Kidney (tissue), 14 donors: ENCODE measurements around the gene CFAP20DC. TPM values are rescaled to one million over a fixed set of nuclear protein-coding genes. Genes with fewer than 3 reads are reported as not detected.
"Not testable (repeated sequence)": the region's sequence is repeated elsewhere in the genome, so short reads cannot be mapped to it uniquely, and the experiment has no call there.

ENCODE experiments used
- DNase-seq, 5 donors: peaks; one replicate each; pipeline ENCODE4 v3.0.0-alpha.2; 2013 to 2020
- FAIRE-seq: peaks from 2 replicates; lab custom pipeline; 2012; peaks lifted over from hg19 to GRCh38; lab: Jason Lieb, UNC
- H3K27ac ChIP-seq, 2 donors: one replicate each; pipeline ENCODE4 v1.7.0; 2013; ENCODE audit warnings: low read depth in 2 of 2, low read length in 2 of 2, inconsistent platforms in 1 of 2
- H3K27me3 ChIP-seq: one replicate; pipeline ENCODE4 v1.7.1; 2013; ENCODE audit warnings: low read length, inconsistent platforms; ENCODE audit not compliant: control insufficient read depth, insufficient read depth
- H3K36me3 ChIP-seq, 3 donors: one replicate each; pipeline versions ENCODE4 v1.7.0 to v1.7.1; 2013; ENCODE audit warnings: low read length in 3 of 3, control low read depth in 1 of 3, inconsistent platforms in 1 of 3; ENCODE audit not compliant: insufficient read depth in 3 of 3, control insufficient read depth in 2 of 3
- H3K4me1 ChIP-seq, 3 donors: one replicate each; pipeline versions ENCODE4 v1.7.0 to v1.7.1; 2013; ENCODE audit warnings: low read length in 3 of 3, inconsistent platforms in 1 of 3, low read depth in 1 of 3; ENCODE audit not compliant: control insufficient read depth in 2 of 3, insufficient read depth in 2 of 3
- H3K4me3 ChIP-seq, 3 donors: one replicate each; pipeline versions ENCODE4 v1.7.0 to v1.8.1; 2013; ENCODE audit warnings: low read length in 3 of 3, control low read depth in 1 of 3, inconsistent platforms in 1 of 3
- H3K9ac ChIP-seq, 3 donors: one replicate each; pipeline versions ENCODE4 v1.7.0 to v1.7.1; 2013; ENCODE audit warnings: low read length in 3 of 3, control low read depth in 1 of 3, inconsistent platforms in 1 of 3
- H3K9me3 ChIP-seq, 3 donors: one replicate each; pipeline versions ENCODE4 v1.7.0 to v1.7.1; 2013; ENCODE audit warnings: low read length in 3 of 3, control low read depth in 1 of 3, inconsistent platforms in 1 of 3; ENCODE audit not compliant: control insufficient read depth in 2 of 3, insufficient read depth in 1 of 3
- CTCF ChIP-seq: IDR thresholded peaks from 3 replicates; pipeline ENCODE4 v1.5.1; 2012; ENCODE audit warnings: mild to moderate bottlenecking, moderate library complexity, borderline replicate concordance; ENCODE audit not compliant: insufficient read depth; ENCODE audit errors: extremely low read depth
- intact Hi-C: fragments of 100-400 bp; cut with DNase I; formaldehyde crosslinking; loops from one replicate; pipeline ENCODE4 v1.11.1; 2022
- polyA plus RNA-seq: library from polyadenylated mRNA; stranded (reverse); fragments of 350-450 nt; fragmentation: Illumina TruSeq; extraction: RNeasy Lipid Tissue Mini Kit (QIAGEN cat#74804); gene quantifications from one replicate; pipeline ENCODE4 v1.2.3, GENCODE V29; 2014; ENCODE audit warnings: low read depth, low replicate concordance; ENCODE audit not compliant: insufficient read depth
- total RNA-seq: library from RNA; stranded (reverse); fragmentation: NEBNext Ultra II Directional; extraction: Animal tissue kit (Norgen Biotek cat#: 25700); gene quantifications from one replicate; pipeline ENCODE4 v1.2.1, GENCODE V29; 2021
- donor health status: control.
- donor health status: control.
- donor health status: control.
- donor health status: control.
- donor health status: control.
- donor health status: DM: yes; HTN: yes; CAD: no.
- donor health status: Normal renal cell carcinoma (clear cell type).

CFAP20DC gene
- total and polyA plus RNA-seq, 2 donors from 2014 or later = 0.73 to 3.2 TPM

GRCh38 chr3:58719684-58720083 lies 330.1 kb downstream of the CFAP20DC start:
- no peak for DNase-seq

GRCh38 chr3:58713715-58714401 lies 336.0 kb downstream of the CFAP20DC start:
- H3K4me3 ChIP-seq = no peak overlapping the region
- no peaks in the 10 kb centered on the region for H3K27me3 ChIP-seq
- intact Hi-C loops = no loop called here
- no peak overlapping the region for H3K27ac ChIP-seq
- no peaks in the 10 kb centered on the region for H3K36me3 ChIP-seq
- no peak for FAIRE-seq
- no peak overlapping the region for H3K9ac ChIP-seq
- H3K9me3 ChIP-seq = no peaks in the 10 kb centered on the region
- no peak for DNase-seq
- no peaks in the 10 kb centered on the region for H3K4me1 ChIP-seq
- TF ChIP-seq CTCF = no peak

More at GRCh38 chr3:58719684-58720083, 330.1 kb downstream of the CFAP20DC start:
- H3K36me3 ChIP-seq = no peaks in the 10 kb centered on the region
- FAIRE-seq = no peak
- no peak overlapping the region for H3K9ac ChIP-seq
- H3K27me3 ChIP-seq = no peaks in the 10 kb centered on the region
- H3K4me3 ChIP-seq = no peak overlapping the region
- no peak overlapping the region for H3K27ac ChIP-seq
- intact Hi-C loops = no loop called here
- no peaks in the 10 kb centered on the region for H3K4me1 ChIP-seq
- TF ChIP-seq CTCF = no peak
- H3K9me3 ChIP-seq = no peaks in the 10 kb centered on the region

DNA sequence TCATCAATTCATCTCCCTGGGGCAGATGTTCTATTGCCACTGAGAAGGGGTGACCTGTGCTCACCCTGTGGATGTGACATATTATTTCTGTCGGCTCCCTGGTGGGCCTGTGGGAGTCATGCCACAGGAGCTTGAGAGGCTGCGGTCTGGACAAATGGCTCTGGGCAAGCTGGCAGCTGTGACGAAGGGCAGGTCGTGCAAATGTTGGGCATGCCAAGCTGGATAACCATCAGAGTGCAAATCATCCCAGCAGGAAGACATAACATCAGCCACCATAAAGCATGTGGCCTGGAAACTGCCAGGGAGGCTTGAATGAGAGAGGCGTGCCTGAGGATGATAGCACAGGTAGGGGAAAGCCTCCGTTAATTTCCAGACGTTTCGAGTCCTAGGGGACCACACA lies 338.0 kb downstream of the CFAP20DC start:
- FAIRE-seq = no peak

DNA sequence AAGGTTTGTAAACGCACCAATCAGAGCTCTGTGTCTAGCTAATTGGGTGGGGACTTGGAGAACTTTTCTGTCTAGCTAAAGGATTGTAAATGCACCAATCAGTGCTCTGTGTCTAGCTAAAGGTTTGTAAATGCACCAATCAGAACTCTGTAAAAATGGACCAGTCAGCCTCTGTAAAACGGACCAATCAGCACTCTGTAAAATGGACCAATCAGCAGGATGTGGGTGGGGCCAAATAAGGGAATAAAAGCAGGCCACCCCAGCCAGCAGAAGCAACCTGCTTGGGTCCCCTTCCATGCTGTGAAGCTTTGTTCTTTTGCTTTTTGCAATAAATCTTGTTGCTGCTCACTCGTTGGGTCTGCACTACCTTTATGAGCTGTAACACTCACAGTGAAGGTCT lies 340.8 kb downstream of the CFAP20DC start:
- H3K36me3 ChIP-seq, H3K27me3 ChIP-seq, H3K27ac ChIP-seq, H3K9me3 ChIP-seq, intact Hi-C loops, H3K9ac ChIP-seq, H3K4me3 ChIP-seq, H3K4me1 ChIP-seq, FAIRE-seq, DNase-seq: not testable (repeated sequence)

More for the DNA sequence above, 338.0 kb downstream of the CFAP20DC start:
- Histone ChIP-seq H3K36me3 (no peaks in the 10 kb centered on the region), H3K27me3 (no peaks in the 10 kb centered on the region), H3K4me3 (no peak overlapping the region), H3K9me3 (no peaks in the 10 kb centered on the region), H3K9ac (no peak overlapping the region), H3K4me1 (peaks cover 0 to 2% (median 0%) of the 10 kb centered on the region in 3 donors), H3K27ac (no peak overlapping the region)
- no peak for TF ChIP-seq CTCF
- intact Hi-C loops = no loop called here
- DNase-seq = no peak
